SK-N-MC (cell line): Measurements from ENCODE around the gene ANKMY1.

ENCODE experiments used
- DNase-seq: peaks from one replicate; pipeline ENCODE4 v3.0.0-alpha.2; 2011; ENCODE audit warnings: low read depth, low spot score
- H3K27ac ChIP-seq: fragments of 200-600 bp; sonication (generic); 2 replicates; pipeline ENCODE4 v1.5.1; 2016; ENCODE audit warnings: mixed run types
- H3K36me3 ChIP-seq: fragments of 200-600 bp; sonication (generic); 2 replicates; pipeline ENCODE4 v1.6.1; 2017; ENCODE audit warnings: antibody characterized with exemption, low read length, mixed read lengths; ENCODE audit not compliant: insufficient read depth
- H3K4me3 ChIP-seq: fragments of 200-600 bp; sonication (generic); 2 replicates; pipeline ENCODE4 v1.5.1; 2016
- H3K9ac ChIP-seq: fragments of 200-600 bp; sonication (generic); 2 replicates; pipeline ENCODE4 v1.8.0; 2017; ENCODE audit warnings: mixed run types, mixed read lengths; ENCODE audit not compliant: insufficient read length
- H3K9me3 ChIP-seq: fragments of 200-600 bp; sonication (generic); 2 replicates; pipeline ENCODE4 v1.6.1; 2017; ENCODE audit warnings: low read depth, mild to moderate bottlenecking, antibody characterized with exemption, low read length, moderate library complexity, mixed read lengths
- EZH2 ChIP-seq: fragments of 200-600 bp; sonication (generic); IDR thresholded peaks from one replicate; pipeline ENCODE4 v1.6.1; 2017; ENCODE audit warnings: antibody characterized with exemption
- FOXP2 ChIP-seq: optimal IDR thresholded peaks from 2 replicates; pipeline ENCODE3; 2011; ENCODE audit warnings: mild to moderate bottlenecking, moderate library complexity; ENCODE audit not compliant: insufficient read depth; ENCODE audit errors: extremely low read length, control extremely low read depth
- POLR2AphosphoS5 ChIP-seq: IDR thresholded peaks from 2 replicates; pipeline ENCODE4 v1.6.1; 2012; ENCODE audit warnings: mild to moderate bottlenecking, low read depth, low read length, borderline replicate concordance

The ANKMY1 gene

DNA sequence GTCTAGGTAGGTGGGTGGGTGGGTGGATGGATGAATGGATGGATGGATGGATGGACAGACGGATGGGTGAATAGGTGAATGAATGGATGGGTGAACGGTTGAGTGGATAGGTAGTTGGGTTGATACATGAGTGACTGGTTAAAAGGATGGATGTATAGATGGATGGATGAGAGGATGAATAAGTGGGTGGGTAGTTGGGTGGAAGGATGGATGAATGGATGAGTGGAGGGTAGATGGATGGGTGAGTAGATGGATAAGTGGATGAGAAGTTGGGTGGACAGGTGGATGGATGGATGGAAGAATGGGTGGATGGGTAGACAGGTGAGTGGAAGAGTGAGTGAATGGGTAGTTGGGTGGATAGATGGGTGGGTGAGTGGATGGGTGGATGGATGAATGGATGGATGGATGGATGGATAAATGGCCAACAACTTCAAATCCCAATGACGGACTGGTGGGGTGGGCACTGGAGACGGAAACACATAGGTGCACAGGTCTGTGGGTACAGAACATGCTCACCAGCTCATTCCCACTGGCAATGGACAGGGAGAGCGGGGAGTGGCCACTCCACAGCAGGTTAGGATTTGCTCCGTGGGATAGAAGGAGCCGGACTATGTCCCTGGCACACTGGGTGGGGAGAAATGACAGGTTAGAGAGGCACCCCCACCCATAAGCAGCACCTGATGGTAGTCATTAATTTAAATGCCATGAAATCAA, 48.8 kb downstream of the ANKMY1 start:
- TF ChIP-seq FOXP2 (no peak), EZH2 (no peak), POLR2AphosphoS5 (no peak)
- Histone ChIP-seq H3K36me3 (no peaks in the 10 kb centered on the region), H3K4me3 (no peak overlapping the region), H3K9ac (no peak overlapping the region), H3K27ac (no peak overlapping the region), H3K9me3 (no peaks in the 10 kb centered on the region)
- DNase-seq, result no peak

DNA sequence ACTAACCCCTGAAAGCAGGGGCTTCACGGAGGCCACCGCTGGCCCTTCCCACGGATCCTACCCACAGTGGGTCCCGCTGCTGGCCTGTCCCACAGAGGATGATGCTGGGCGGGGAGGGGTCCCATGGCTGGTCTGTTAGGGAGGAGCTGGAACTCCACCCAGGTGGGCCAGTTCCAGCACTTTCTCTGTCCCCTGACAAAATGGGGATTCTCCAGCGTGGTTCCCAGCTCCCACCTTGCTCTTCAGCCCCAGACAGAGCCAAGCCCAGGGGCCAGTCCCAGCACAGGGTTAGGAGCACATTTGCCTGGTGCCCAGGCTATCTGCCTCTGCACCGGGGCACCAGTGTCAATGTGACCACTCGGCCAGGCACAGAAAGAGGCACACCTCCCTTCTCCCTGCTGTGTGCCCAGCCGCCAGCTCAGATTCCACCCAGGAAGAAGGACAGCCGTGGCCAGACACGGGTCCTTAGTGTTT, 50.0 kb downstream of the ANKMY1 start:
- DNase-seq, result no peak
- Histone ChIP-seq H3K9me3 (no peaks in the 10 kb centered on the region), H3K27ac (no peak overlapping the region), H3K9ac (no peak overlapping the region), H3K36me3 (no peaks in the 10 kb centered on the region), H3K4me3 (no peak overlapping the region)
- TF ChIP-seq POLR2AphosphoS5 (no peak), EZH2 (no peak), FOXP2 (no peak)

DNA sequence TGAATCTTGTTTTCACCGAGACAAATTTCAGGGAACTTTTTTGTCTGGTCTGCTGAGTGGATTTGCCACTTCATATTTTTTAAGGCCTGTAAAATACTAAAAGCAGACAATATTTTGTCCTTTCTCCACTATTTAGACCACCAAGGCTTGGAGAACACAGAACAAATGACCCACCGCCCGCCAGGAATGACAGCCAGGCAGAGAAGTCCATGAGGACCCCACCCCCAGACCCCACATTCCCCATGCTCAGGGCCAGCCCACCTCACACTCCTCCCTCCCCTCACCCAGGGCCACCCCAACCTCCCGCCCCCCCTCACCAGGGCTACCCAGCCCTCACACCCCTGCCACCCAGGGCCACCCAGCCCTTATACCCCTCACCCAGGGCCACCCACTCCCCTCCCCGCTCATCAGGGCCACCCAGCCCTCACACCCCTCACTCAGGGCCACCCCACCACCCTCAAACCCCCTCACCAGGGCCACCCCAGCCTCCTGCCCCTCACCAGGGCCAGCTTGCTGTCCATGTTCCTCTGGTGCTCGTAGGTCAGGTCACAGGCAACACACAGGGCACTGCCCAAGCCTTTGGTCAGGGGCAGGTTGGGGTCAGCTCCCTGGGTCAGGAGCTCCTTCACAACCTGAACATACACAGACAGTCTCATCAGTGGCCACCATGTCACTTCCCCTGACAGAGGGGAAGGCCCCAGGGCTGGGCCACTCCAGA, 50.6 kb downstream of the ANKMY1 start:
- no peak for TF ChIP-seq EZH2
- TF ChIP-seq POLR2AphosphoS5, result no peak
- TF ChIP-seq FOXP2, result no peak
- Histone ChIP-seq H3K9ac (no peak overlapping the region), H3K9me3 (no peaks in the 10 kb centered on the region), H3K27ac (no peak overlapping the region), H3K36me3 (no peaks in the 10 kb centered on the region), H3K4me3 (no peak overlapping the region)
- DNase-seq, result no peak

DNA sequence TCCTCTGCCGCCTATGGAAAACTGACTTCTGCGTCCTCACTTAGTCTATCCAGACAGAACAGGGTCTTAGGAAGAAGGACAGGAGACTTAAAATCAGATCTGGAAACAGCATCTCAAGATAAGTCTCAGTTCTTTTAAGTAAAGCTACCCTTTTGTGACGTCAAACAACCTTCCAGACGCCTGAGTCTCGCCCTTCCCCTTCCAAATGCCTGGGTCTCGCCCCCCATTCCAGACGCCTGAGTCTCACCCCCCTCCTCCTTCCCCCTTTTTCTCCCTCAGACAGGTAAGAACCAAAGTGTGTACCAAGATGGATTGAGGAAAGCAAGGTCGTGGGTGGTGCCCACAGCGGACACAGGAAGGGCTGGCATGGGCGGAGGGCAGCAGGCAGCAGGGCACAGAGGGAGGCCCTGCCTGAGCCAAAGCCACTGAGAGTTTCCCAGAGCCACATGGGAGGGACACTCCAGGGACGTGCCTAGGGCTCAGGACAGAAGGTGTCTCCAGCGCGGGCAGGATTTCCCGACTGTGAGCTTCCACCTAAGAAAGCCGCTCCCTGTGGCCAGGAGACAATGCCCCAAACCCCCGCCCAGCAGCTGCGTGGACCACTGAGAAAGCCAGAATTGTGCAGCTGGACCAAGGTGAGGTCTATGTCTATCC, 51.3 kb downstream of the ANKMY1 start:
- TF ChIP-seq EZH2, result no peak
- DNase-seq, result no peak
- no peak overlapping the region for H3K4me3 ChIP-seq
- H3K9me3 ChIP-seq, result no peaks in the 10 kb centered on the region
- H3K9ac ChIP-seq, result no peak overlapping the region
- no peak overlapping the region for H3K27ac ChIP-seq
- no peaks in the 10 kb centered on the region for H3K36me3 ChIP-seq

DNA sequence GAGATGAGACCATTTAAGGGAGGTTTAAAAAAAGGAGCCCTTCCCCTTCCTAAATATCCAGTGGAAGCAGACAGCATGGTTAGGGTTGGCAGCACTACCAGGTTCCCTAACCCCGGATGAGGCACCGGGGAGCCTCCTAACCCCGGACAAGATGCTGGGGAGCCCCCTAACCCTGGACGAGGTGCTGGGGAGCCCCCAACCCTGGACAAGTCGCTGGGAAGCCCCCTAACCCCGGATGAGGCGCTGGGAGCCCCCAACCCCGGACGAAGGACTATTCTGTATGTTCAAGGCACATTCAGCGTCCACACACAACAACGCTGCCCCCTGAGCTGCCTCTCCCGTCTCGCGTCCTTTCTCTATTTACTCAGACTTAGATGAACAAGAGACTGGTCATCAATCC, 51.9 kb downstream of the ANKMY1 start:
- no peak for TF ChIP-seq POLR2AphosphoS5
- TF ChIP-seq FOXP2, result no peak
- TF ChIP-seq EZH2, result no peak
- H3K36me3 ChIP-seq, result no peaks in the 10 kb centered on the region
- no peak overlapping the region for H3K27ac ChIP-seq
- H3K4me3 ChIP-seq, result no peak overlapping the region
- no peaks in the 10 kb centered on the region for H3K9me3 ChIP-seq
- no peak overlapping the region for H3K9ac ChIP-seq
- no peak for DNase-seq

DNA sequence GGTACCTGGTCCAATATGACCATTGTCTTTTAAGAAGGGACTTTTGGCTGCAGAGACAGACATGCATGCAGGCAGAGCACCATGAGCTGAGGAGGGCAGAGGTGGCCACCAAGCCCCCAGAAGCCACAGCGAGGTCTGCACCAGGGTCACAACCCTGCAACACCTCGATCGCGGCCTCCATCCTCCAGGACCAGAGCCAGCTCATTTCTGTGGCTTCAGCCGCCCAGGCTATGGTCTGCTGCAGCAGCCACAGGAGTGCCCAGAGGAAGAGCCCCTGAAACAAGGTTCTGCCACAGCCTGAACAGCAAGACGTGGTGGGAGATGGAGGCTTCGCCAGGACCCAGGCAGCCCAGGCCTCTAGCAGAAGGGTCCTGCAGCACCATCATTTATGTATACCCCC, 53.9 kb downstream of the ANKMY1 start:
- no peaks in the 10 kb centered on the region for H3K36me3 ChIP-seq
- H3K4me3 ChIP-seq, result no peak overlapping the region
- H3K9ac ChIP-seq, result no peak overlapping the region
- H3K27ac ChIP-seq, result no peak overlapping the region
- H3K9me3 ChIP-seq, result no peaks in the 10 kb centered on the region
- no peak for DNase-seq
- no peak for TF ChIP-seq EZH2
- TF ChIP-seq POLR2AphosphoS5, result no peak
- TF ChIP-seq FOXP2, result no peak

DNA sequence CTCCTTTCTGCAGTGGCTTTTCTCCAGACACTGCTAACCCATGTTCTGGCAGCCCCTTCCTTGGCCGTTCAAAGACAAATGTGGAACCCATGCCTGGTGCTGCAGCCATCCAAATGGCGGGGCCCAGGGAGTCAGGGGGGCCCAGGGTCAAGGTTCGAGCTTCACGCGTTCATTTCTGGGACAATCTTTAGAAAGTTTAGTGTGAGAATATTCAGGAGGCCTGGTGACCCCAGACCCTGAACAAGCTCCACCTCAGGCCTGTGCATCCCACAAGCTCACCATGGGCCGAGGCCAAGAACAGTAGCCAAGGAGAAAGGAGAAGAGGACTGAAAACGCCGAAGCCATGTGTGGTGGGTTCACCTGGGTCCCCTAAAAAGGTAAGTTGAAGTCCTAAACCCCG, 54.4 kb downstream of the ANKMY1 start:
- Histone ChIP-seq H3K27ac (no peak overlapping the region), H3K36me3 (no peaks in the 10 kb centered on the region), H3K4me3 (no peak overlapping the region), H3K9ac (no peak overlapping the region), H3K9me3 (no peaks in the 10 kb centered on the region)
- TF ChIP-seq FOXP2 (no peak), EZH2 (no peak), POLR2AphosphoS5 (no peak)
- no peak for DNase-seq

DNA sequence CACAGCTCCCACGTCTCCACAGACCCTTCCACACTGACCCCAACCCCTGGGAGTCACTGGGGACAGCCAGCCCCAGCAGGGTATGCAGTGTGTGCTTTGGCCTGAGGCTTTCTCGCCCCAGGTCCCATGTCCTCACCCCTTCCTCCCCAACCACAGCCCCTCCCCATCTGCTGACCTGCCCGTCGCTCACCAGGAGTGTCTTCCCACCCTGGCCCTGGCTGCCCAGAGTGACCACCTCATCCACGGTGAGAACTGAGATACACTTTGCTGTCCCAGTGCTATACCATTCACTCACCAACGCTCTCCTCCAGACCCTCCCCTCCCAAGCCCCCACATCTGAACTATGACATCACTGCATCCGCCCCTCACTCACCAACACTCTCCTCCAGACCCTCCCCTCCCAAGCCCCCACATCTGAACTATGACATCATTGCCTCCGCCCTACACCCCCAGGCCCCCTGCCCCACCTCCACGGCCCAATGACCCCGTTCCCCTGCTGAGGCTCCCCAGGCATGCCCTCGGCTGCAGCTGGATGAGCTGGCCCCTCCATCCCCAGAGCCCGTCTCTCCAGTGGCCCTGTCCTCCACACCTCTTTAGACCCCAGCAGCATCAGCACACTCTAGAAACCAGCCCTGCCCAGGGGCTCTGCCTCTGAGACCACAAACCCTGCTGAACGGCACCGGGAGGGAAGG, 55.2 kb downstream of the ANKMY1 start:
- Histone ChIP-seq H3K9ac (no peak overlapping the region), H3K27ac (no peak overlapping the region), H3K36me3 (no peaks in the 10 kb centered on the region), H3K4me3 (no peak overlapping the region), H3K9me3 (no peaks in the 10 kb centered on the region)
- no peak for TF ChIP-seq EZH2
- no peak for TF ChIP-seq FOXP2
- no peak for TF ChIP-seq POLR2AphosphoS5
- no peak for DNase-seq
